Motor neuron (in vitro differentiated cells): ENCODE measurements around the gene TMEFF1. TPM values are rescaled to one million over a fixed set of nuclear protein-coding genes. Genes with fewer than 3 reads are reported as not detected.
A peak's percentile ranks its signal among the peaks of the same experiment; 100 is the strongest.

Experiments used
- ATAC-seq, 8 experiments: fragments of 200-7000 bp; cut with Tn5 transposase; replicated peaks in 6 of 8; 2 replicates each; pipeline ENCODE4 v1.8.0; 2021; ENCODE audit warnings: mild to moderate bottlenecking in 8 of 8, moderate library complexity in 8 of 8
- H3K27ac ChIP-seq, 2 donors: fragments of 250-450 bp; sonication (Bioruptor Pico); 2 replicates each; pipeline ENCODE4 v1.9.0; 2021; ENCODE audit warnings: antibody characterized with exemption in 2 of 2, mild to moderate bottlenecking in 2 of 2, moderate library complexity in 1 of 2
- H3K4me1 ChIP-seq, 2 donors: fragments of 250-450 bp; sonication (Bioruptor Pico); replicated peaks in 1 of 2; 2 replicates each; pipeline ENCODE4 v1.6.1; 2021; ENCODE audit warnings: antibody characterized with exemption in 2 of 2, mild to moderate bottlenecking in 2 of 2, moderate library complexity in 1 of 2
- H3K4me3 ChIP-seq, 5 donors: fragments of 250-450 bp; sonication (Bioruptor Pico); 2 replicates each; pipeline ENCODE4 v1.9.0; 2021; ENCODE audit warnings: antibody characterized with exemption in 5 of 5, mild to moderate bottlenecking in 5 of 5, moderate library complexity in 4 of 5
- WGBS, 10 experiments: fragments of 450-650 bp; shearing (Covaris generic); methylation state at CpG; one replicate each; pipeline ENCODE4 v1.0.0; 2022; 5-methylcytosine and 5-hydroxymethylcytosine counted together
- in situ Hi-C, 9 experiments: fragments of 400-800 bp; cut with MboI; loops; one replicate each; pipeline ENCODE4 v1.15.0; 2021; ENCODE audit warnings: low sequenced_read_pairs in 9 of 9, low pct_unique_long_range_greater_than_20kb in 2 of 9; ENCODE audit not compliant: unreplicated experiment in 9 of 9
- total RNA-seq, 8 experiments: library from RNA; unstranded; fragments of 300-600 nt; gene quantifications; 2 replicates each; pipeline versions ENCODE4 v1.2.3 to v1.2.4, GENCODE V29; 2022

TMEFF1 gene
- total RNA-seq, 8 experiments from 2014 or later: 0.31 to 34.7 (median 31.7) TPM; not detected in 1

DNA sequence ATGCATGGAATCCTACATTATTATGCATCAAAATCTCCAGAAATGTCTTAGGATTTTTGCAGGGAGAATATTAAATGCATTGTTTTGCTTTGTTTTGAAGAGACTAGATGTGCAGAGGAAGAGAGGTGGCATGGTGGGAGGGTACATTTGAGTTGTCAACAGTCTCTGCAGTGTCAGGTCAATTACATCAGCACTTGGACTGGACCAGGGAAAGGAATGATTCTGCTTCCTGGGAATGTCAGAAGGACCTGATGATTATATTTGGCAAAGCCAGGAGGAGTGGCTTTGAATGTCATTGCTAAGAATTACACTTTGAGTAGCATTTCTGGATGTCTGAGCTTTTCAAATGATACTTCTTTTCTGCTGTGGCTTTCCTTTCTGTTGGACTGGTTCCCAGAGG, 17.5 kb upstream of the TMEFF1 start:
- ATAC-seq: peak in 5 of 8 experiments; percentile 35 to 84 (median 79)
- in situ Hi-C loops: no loop called here
- Histone ChIP-seq H3K4me3 (no peak overlapping the region), H3K4me1 (peaks cover 0 to 8% of the 10 kb centered on the region in 2 donors), H3K27ac (no peak overlapping the region)

DNA sequence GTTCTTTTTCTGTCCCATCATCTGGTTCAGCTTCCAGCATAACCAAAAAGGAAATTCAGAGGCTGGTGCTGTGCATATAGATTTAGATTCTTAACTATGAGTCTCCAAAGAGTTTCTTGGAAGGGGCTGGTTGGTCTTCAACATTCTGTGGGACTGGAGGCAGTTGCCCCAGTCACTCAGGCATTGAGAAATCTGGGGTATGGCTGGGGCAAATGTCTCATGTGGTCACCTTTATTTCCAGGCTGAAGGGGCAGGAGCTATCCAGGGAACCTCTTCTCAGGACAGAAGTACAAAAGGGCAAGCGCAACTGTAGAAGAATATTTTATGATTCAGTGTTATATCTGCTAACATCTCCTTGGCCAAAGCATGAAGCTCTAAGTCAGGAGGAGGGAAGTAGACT, 15.4 kb upstream of the TMEFF1 start:
- Histone ChIP-seq H3K4me1 (peaks cover 0 to 8% of the 10 kb centered on the region in 2 donors), H3K27ac (no peak overlapping the region), H3K4me3 (no peak overlapping the region)
- in situ Hi-C loops: no loop called here
- ATAC-seq: no peak
- WGBS, 10 experiments: 80 to 100% (median 100%) methylated on average over 1 of the region's 1 CpG; no CpG with 5 or more reads in 4 of the 10 experiments

DNA sequence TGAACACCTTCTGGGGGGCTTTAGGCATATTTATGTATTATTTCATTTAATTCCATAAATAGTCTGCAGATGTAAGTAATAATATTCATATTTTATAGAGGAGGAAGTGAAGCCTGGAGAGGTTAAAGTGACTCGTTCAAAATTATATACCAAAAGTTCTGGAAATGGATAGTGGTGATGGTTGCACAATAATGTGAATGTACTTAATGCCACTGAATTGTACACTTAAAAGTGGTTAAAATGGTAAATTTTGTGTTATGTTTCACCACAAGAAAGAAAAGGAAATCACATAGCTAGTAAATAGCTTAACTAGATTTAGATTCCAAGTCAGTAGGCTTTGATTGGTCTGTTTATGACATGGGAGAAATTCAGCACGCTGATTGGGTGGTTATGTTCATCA, 13.0 kb upstream of the TMEFF1 start:
- no peak for ATAC-seq
- Histone ChIP-seq H3K4me1 (peaks cover 2 to 8% of the 10 kb centered on the region in 2 donors), H3K4me3 (no peak overlapping the region), H3K27ac (no peak overlapping the region)
- in situ Hi-C loops: no loop called here
- WGBS, 10 experiments: 26 to 94% (median 83%) methylated on average over 1 to 2 of the region's 2 CpGs; no CpG with 5 or more reads in 1 of the 10 experiments

DNA sequence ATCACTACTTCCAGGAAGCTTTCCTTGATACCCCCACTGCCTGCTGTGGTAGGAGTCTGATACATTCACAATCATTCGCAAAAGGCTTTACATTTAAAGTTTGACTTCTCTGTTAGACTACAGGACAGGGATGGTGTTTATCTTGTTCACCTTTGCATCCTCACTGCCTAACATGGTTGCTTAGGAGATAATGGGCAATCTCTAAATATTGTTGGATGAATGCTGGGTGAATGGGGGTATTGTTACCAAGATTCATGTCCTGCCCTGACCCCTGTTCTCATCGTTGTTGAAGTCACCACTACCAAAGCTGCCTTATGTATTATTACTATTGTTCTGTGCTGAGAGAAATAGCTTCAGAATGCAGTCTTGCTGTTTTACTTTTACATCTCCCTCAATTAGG, 7.7 kb upstream of the TMEFF1 start:
- ATAC-seq: peak in 2 of 8 experiments; percentile 40 to 50
- Histone ChIP-seq H3K4me1 (peaks cover 0 to 10% of the 10 kb centered on the region in 2 donors), H3K4me3 (no peak overlapping the region), H3K27ac (no peak overlapping the region)
- in situ Hi-C loops: no loop called here
- WGBS, 10 experiments: 14 to 100% (median 62%) methylated on average over 1 to 2 of the region's 2 CpGs; no CpG with 5 or more reads in 2 of the 10 experiments

GRCh38 chr9:100465761-100466160, 7.2 kb upstream of the TMEFF1 start:
- ATAC-seq: peak in 7 of 8 experiments; percentile 30 to 99 (median 54)
- in situ Hi-C loops: no loop called here
- Histone ChIP-seq H3K27ac (no peak overlapping the region), H3K4me3 (no peak overlapping the region), H3K4me1 (peaks cover 0 to 10% of the 10 kb centered on the region in 2 donors)
- 20 to 88% (median 57%) methylated on average over 1 of the region's 1 CpG; no CpG with 5 or more reads in 7 of the 10 experiments for WGBS, 10 experiments

DNA sequence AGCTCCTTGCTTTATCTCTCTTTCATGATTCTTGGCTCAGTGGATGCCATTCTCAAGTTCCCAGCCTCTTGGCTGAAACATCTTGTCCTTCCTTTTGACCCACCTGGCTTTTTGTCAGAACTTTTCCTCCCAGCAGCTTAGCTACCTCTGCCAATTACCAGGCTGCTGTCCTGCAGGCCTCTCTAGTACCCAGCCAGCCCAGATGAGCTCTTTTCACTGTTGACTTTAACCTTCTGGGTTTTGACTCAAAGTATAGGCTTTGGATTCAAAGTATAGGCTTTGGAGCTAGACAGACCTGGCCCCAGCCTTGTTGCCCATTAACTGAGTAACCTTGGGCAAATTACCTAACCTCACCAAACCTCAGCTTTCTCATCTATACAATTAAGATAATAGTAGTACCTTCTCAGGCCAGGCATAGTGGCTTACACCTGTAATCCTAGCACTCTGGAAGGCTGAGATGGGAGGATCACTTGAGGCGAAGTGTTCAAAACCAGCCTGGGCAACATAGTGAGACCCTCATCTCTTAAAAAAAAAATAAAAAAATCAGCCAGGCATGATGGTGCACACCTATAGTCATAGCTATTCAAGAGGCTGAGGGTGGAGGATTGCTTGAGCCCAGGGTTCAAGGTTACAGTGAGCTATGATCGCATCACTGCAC, 6.6 kb upstream of the TMEFF1 start:
- in situ Hi-C loops: no loop called here
- Histone ChIP-seq H3K4me1 (peaks cover 0 to 10% of the 10 kb centered on the region in 2 donors), H3K27ac (no peak overlapping the region), H3K4me3 (no peak overlapping the region)
- 93 to 100% (median 100%) methylated on average over 1 to 2 of the region's 2 CpGs; no CpG with 5 or more reads in 3 of the 10 experiments for WGBS, 10 experiments
- ATAC-seq: peak in 2 of 8 experiments; percentile 10 to 15

DNA sequence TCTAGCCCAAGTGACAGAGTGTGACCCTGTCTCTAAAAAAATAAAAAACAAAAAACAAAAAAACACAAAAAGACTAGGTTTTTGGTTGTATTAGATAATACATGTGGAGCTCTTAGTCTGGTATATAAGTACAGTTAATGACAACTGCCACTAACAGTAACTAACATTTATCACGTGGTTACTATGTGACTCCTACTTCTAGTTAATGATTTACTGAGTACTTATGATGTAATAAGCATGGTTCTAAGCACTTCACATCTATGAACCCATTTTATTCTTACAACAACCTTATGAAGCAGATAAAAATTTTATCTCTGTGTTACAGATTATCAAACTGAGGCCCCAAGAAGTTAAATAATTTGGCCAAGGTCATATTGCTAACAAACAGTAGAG, 6.1 kb upstream of the TMEFF1 start:
- no peak overlapping the region for H3K27ac ChIP-seq
- in situ Hi-C loops: no loop called here
- peaks cover 0 to 10% of the 10 kb centered on the region in 2 donors for H3K4me1 ChIP-seq
- WGBS, 10 experiments: 67 to 100% (median 100%) methylated on average over 1 of the region's 1 CpG; no CpG with 5 or more reads in 3 of the 10 experiments
- no peak overlapping the region for H3K4me3 ChIP-seq
- ATAC-seq: no peak

- Histone ChIP-seq H3K4me1 (peaks cover 3 to 10% of the 10 kb centered on the region in 2 donors), H3K4me3 (no peak overlapping the region), H3K27ac (no peak overlapping the region)
- no peak for ATAC-seq
- 66 to 100% (median 87%) methylated on average over 1 to 6 of the region's 6 CpGs; no CpG with 5 or more reads in 1 of the 10 experiments for WGBS, 10 experiments
- in situ Hi-C loops: no loop called here
These were observed 4.9 kb upstream of the TMEFF1 start for GRCh38 chr9:100468041-100468440.

- in situ Hi-C loops: no loop called here
- 50 to 100% (median 100%) methylated on average over 1 to 3 of the region's 3 CpGs; no CpG with 5 or more reads in 1 of the 10 experiments for WGBS, 10 experiments
These were observed 681 bp upstream of the TMEFF1 start for GRCh38 chr9:100472268-100472667.

GRCh38 chr9:100473276-100474081, 530 bp downstream of the TMEFF1 start:
- H3K27ac ChIP-seq: peak overlapping the region; percentile 87 to 89
- ATAC-seq: peak; percentile 53 to 89 (median 64)
- 0% methylated on average over 1 of the region's 108 CpGs; no CpG with 5 or more reads in 9 of the 10 experiments for WGBS, 10 experiments
- H3K4me3 ChIP-seq: peak overlapping the region; percentile 79 to 99 (median 94)
- H3K4me1 ChIP-seq: peaks cover 4 to 13% of the 10 kb centered on the region in 2 donors
- in situ Hi-C loops: no loop called here

More at GRCh38 chr9:100472268-100472667, 681 bp upstream of the TMEFF1 start:
- Histone ChIP-seq H3K4me1 (peaks cover 4 to 13% of the 10 kb centered on the region in 2 donors), H3K27ac (peak overlapping the region in 1 of 2 donors; percentile 87), H3K4me3 (peak overlapping the region; percentile 79 to 99 (median 94))
- ATAC-seq: no peak

- Histone ChIP-seq H3K4me1 (peaks cover 4 to 13% of the 10 kb centered on the region in 2 donors), H3K27ac (peak overlapping the region; percentile 87 to 89), H3K4me3 (peak overlapping the region; percentile 79 to 99 (median 94))
- WGBS, 10 experiments: 0 to 100% (median 33%) methylated on average over 1 to 6 of the region's 26 CpGs; no CpG with 5 or more reads in 3 of the 10 experiments
- in situ Hi-C loops: no loop called here
- ATAC-seq: peak in 5 of 8 experiments; percentile 6 to 13 (median 11)
These were observed 1.4 kb downstream of the TMEFF1 start for GRCh38 chr9:100474082-100474923.

DNA sequence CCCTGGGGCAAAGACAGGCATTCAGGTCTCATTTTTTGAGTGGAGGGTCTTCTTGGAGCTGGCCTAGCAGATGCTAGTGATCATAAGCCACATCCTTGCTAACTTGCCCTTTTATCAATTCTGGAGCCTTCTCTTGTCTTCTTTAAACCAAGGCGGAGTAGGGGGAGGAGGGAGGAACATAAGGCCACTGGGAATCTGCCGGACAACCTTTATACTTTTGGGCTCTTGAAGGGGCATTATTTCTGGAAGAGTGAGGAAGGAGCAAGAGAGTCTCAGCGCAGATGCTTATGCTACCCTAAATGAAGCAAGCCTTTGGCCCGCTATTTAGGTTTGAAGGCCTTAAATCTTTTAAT, 2.0 kb downstream of the TMEFF1 start:
- no peak for ATAC-seq
- H3K27ac ChIP-seq: peak overlapping the region; percentile 87 to 89
- H3K4me1 ChIP-seq: peaks cover 4 to 13% of the 10 kb centered on the region in 2 donors
- H3K4me3 ChIP-seq: peak overlapping the region; percentile 79 to 99 (median 94)
- WGBS, 10 experiments: 0 to 100% (median 6%) methylated on average over 1 to 4 of the region's 4 CpGs; no CpG with 5 or more reads in 1 of the 10 experiments
- in situ Hi-C loops: no loop called here
